ENCODE results near the gene ANO8.

GRCh38 chr19:17294051-17294891, 40.4 kb downstream of the ANO8 start:
- TF ChIP-seq CTCF (IDR thresholded peaks at IDR 0.05; ENCODE audit: insufficient read depth, low read length, poor library complexity, severe bottlenecking), result no peak
- TF ChIP-seq EZH2phosphoT487 (conservative IDR thresholded peaks at IDR 0.05; ENCODE audit: low read length), result no peak

Data from SU-DHL-6 (cell line).